ENCODE measurements around the gene B3GNT7.

GRCh38 chr2:231413921-231414476 lies 18.5 kb downstream of the B3GNT7 start:
- TF ChIP-seq, protein P1, sequence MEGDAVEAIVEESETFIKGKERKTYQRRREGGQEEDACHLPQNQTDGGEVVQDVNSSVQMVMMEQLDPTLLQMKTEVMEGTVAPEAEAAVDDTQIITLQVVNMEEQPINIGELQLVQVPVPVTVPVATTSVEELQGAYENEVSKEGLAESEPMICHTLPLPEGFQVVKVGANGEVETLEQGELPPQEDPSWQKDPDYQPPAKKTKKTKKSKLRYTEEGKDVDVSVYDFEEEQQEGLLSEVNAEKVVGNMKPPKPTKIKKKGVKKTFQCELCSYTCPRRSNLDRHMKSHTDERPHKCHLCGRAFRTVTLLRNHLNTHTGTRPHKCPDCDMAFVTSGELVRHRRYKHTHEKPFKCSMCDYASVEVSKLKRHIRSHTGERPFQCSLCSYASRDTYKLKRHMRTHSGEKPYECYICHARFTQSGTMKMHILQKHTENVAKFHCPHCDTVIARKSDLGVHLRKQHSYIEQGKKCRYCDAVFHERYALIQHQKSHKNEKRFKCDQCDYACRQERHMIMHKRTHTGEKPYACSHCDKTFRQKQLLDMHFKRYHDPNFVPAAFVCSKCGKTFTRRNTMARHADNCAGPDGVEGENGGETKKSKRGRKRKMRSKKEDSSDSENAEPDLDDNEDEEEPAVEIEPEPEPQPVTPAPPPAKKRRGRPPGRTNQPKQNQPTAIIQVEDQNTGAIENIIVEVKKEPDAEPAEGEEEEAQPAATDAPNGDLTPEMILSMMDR (IDR thresholded peaks at IDR 0.05), result no peak
- TF ChIP-seq POLR2AphosphoS5 (IDR thresholded peaks at IDR 0.05; ENCODE audit: low read depth, low read length), result no peak
- TF ChIP-seq, protein P2, sequence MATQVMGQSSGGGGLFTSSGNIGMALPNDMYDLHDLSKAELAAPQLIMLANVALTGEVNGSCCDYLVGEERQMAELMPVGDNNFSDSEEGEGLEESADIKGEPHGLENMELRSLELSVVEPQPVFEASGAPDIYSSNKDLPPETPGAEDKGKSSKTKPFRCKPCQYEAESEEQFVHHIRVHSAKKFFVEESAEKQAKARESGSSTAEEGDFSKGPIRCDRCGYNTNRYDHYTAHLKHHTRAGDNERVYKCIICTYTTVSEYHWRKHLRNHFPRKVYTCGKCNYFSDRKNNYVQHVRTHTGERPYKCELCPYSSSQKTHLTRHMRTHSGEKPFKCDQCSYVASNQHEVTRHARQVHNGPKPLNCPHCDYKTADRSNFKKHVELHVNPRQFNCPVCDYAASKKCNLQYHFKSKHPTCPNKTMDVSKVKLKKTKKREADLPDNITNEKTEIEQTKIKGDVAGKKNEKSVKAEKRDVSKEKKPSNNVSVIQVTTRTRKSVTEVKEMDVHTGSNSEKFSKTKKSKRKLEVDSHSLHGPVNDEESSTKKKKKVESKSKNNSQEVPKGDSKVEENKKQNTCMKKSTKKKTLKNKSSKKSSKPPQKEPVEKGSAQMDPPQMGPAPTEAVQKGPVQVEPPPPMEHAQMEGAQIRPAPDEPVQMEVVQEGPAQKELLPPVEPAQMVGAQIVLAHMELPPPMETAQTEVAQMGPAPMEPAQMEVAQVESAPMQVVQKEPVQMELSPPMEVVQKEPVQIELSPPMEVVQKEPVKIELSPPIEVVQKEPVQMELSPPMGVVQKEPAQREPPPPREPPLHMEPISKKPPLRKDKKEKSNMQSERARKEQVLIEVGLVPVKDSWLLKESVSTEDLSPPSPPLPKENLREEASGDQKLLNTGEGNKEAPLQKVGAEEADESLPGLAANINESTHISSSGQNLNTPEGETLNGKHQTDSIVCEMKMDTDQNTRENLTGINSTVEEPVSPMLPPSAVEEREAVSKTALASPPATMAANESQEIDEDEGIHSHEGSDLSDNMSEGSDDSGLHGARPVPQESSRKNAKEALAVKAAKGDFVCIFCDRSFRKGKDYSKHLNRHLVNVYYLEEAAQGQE (IDR thresholded peaks at IDR 0.05; ENCODE audit: insufficient read depth in 1 of 2, low read depth in 2 of 2, low read length in 1 of 2), result no peak

Measured in Panc1 (cell line).